ENCODE measurements around the gene GSTA5.

- no peak for TF ChIP-seq CTCF (conservative IDR thresholded peaks at IDR 0.05; ENCODE audit: low read length)
- no peak for TF ChIP-seq EZH2phosphoT487 (IDR thresholded peaks at IDR 0.05; ENCODE audit: borderline replicate concordance)
These were observed 36.6 kb upstream of the GSTA5 start for GRCh38 chr6:52877168-52877567.

Data from Loucy (cell line).